K562 (cell line): ENCODE results near the gene L3MBTL1. TPM values are rescaled to one million over a fixed set of nuclear protein-coding genes. Genes with fewer than 3 reads are reported as not detected.

Experiments
- ATAC-seq: fragments of 200-7000 bp; cut with Tn5 transposase; 3 replicates; pipeline ENCODE4 v1.9.1; 2020; ENCODE audit warnings: moderate library complexity
- BruUV-seq: library from RNA; stranded (reverse); fragments of 400-500 nt; replicated peaks from 2 replicates; lab custom pipeline; 2021; lab: Mats Ljungman, UMichigan
- CTCF ChIA-PET: fragments of 300-600 bp; formaldehyde crosslinking; extraction: SDS; loops from one replicate; lab custom pipeline; 2021; ENCODE audit warnings: low intra/inter-chr PET ratio; lab: Yijun Ruan, JAX
- POLR2A ChIA-PET: fragments of 300-600, 350-650 bp; sonication (Branson Sonifier 250); formaldehyde crosslinking; extraction: SDS; loops from one replicate; lab custom pipeline; 2021; ENCODE audit warnings: antibody characterized with exemption, inconsistent platforms; lab: Yijun Ruan, JAX
- DNase-seq, 4 experiments: peaks; one replicate each; pipeline versions ENCODE4 v3.0.0 to v3.0.0-alpha.2; 2011 to 2018; ENCODE audit warnings: low spot score in 3 of 4, mixed read lengths in 3 of 4; ENCODE audit errors: extremely low read depth in 1 of 4
- FAIRE-seq: peaks from 2 replicates; lab custom pipeline; 2011; peaks lifted over from hg19 to GRCh38; lab: Jason Lieb, UNC
- H2AFZ ChIP-seq: 2 replicates; pipeline ENCODE4 v1.6.0; 2011; ENCODE audit warnings: low read depth, low read length, control low read depth, inconsistent platforms
- H3K27ac ChIP-seq: fragments of 200-600 bp; 3 replicates; pipeline ENCODE4 v1.8.0; 2011; ENCODE audit warnings: low read depth, mild to moderate bottlenecking, control low read depth, inconsistent platforms, low read length, moderate library complexity, mixed read lengths; ENCODE audit errors: extremely low read depth
- H3K27me3 ChIP-seq, 2 experiments: fragments of 300-600 bp in 1 of 2; 2 replicates in 1 of 2; 3 replicates in 1 of 2; pipeline versions ENCODE4 v1.6.0 to v1.8.0; 2011; ENCODE audit warnings: inconsistent platforms in 2 of 2, low read length in 2 of 2, mild to moderate bottlenecking in 1 of 2, mixed read lengths in 1 of 2, moderate library complexity in 1 of 2; ENCODE audit not compliant: control insufficient read depth in 2 of 2, insufficient read depth in 2 of 2
- H3K36me3 ChIP-seq: fragments of 300-600 bp; 3 replicates; pipeline ENCODE4 v1.8.0; 2011; ENCODE audit warnings: mild to moderate bottlenecking, low read length, inconsistent platforms; ENCODE audit not compliant: control insufficient read depth, insufficient read depth
- H3K4me1 ChIP-seq, 2 experiments: fragments of 200-600 bp in 1 of 2; replicated peaks in 1 of 2; 2 replicates in 1 of 2; 3 replicates in 1 of 2; pipeline versions ENCODE4 v1.5.1 to v1.8.0; 2011; ENCODE audit warnings: inconsistent platforms in 2 of 2, low read length in 2 of 2, mild to moderate bottlenecking in 1 of 2, mixed read lengths in 1 of 2, moderate library complexity in 1 of 2; ENCODE audit not compliant: control insufficient read depth in 2 of 2, insufficient read depth in 2 of 2
- H3K4me2 ChIP-seq: 2 replicates; pipeline ENCODE4 v1.6.1; 2011; ENCODE audit warnings: low read length, control low read depth, inconsistent platforms, mixed read lengths; ENCODE audit not compliant: insufficient read depth
- H3K4me3 ChIP-seq: fragments of 200-600 bp; sonication (generic), shearing (Covaris generic); 2 replicates; pipeline ENCODE4 v1.5.1; 2016; ENCODE audit warnings: control low read depth, inconsistent platforms
- H3K79me2 ChIP-seq: fragments of 200-600 bp; 3 replicates; pipeline ENCODE4 v1.8.0; 2011; ENCODE audit warnings: low read length, inconsistent platforms; ENCODE audit not compliant: control insufficient read depth, insufficient read depth
- H3K9ac ChIP-seq, 2 experiments: 2 replicates each; pipeline versions ENCODE4 v1.6.0 to v1.6.1; 2011; ENCODE audit warnings: low read depth in 2 of 2, low read length in 2 of 2, control low read depth in 1 of 2, inconsistent platforms in 1 of 2, mild to moderate bottlenecking in 1 of 2, mixed read lengths in 1 of 2; ENCODE audit not compliant: insufficient read depth in 1 of 2
- H3K9me1 ChIP-seq: one replicate; pipeline ENCODE4 v1.6.0; 2011; ENCODE audit warnings: inconsistent platforms, mild to moderate bottlenecking, low read length, moderate library complexity; ENCODE audit not compliant: control insufficient read depth, insufficient read depth
- H3K9me3 ChIP-seq: replicated peaks from 2 replicates; pipeline ENCODE4 v1.5.1; 2011; ENCODE audit warnings: low read depth, low read length, inconsistent platforms; ENCODE audit not compliant: control insufficient read depth, insufficient read depth
- H4K20me1 ChIP-seq: replicated peaks from 2 replicates; pipeline ENCODE4 v1.6.1; 2011; ENCODE audit warnings: low read length, inconsistent platforms, mixed read lengths; ENCODE audit not compliant: control insufficient read depth, insufficient read depth
- FOXM1 ChIP-seq, 2 experiments: fragments of 450-650 bp in 1 of 2; sonication (generic) in 1 of 2; formaldehyde crosslinking in 1 of 2; IDR thresholded peaks; 2 replicates each; pipeline versions ENCODE4 v1.6.1 to v1.9.0; 2017 to 2022; ENCODE audit warnings: low read depth in 2 of 2, mild to moderate bottlenecking in 2 of 2, missing genetic modification reagents in 1 of 2, moderate library complexity in 1 of 2
- HMG20B ChIP-seq: fragments of 250-450 bp; sonication (Bioruptor Pico); IDR thresholded peaks from 2 replicates; pipeline ENCODE4 v1.5.0; 2021; ENCODE audit warnings: mild to moderate bottlenecking
- HNRNPH1 ChIP-seq: fragments of 200-400 bp; formaldehyde crosslinking; optimal IDR thresholded peaks from 2 replicates; pipeline ENCODE3; 2017; ENCODE audit warnings: low read depth, mild to moderate bottlenecking, low read length, moderate library complexity
- NFRKB ChIP-seq: fragments of 450-650 bp; IDR thresholded peaks from 2 replicates; pipeline ENCODE4 v1.6.1; 2016; ENCODE audit warnings: low read depth
- PTTG1 ChIP-seq: fragments of 450-650 bp; IDR thresholded peaks from 2 replicates; pipeline ENCODE4 v1.6.1; 2016; ENCODE audit warnings: low read depth, mild to moderate bottlenecking, missing genetic modification characterization, missing compliant biosample characterization
- TBP ChIP-seq: optimal IDR thresholded peaks from 2 replicates; pipeline ENCODE3; 2011; ENCODE audit warnings: low read depth, low read length, improper control_type of control experiment
- ZBTB2 ChIP-seq: fragments of 450-650 bp; IDR thresholded peaks from 2 replicates; pipeline ENCODE4 v1.6.1; 2016; ENCODE audit warnings: antibody characterized with exemption
- ZBTB7A ChIP-seq: IDR thresholded peaks from 2 replicates; pipeline ENCODE4 v1.6.1; 2011; ENCODE audit warnings: low read depth, mild to moderate bottlenecking, low read length, moderate library complexity, borderline replicate concordance; ENCODE audit not compliant: control insufficient read depth
- ZNF41 ChIP-seq: fragments of 250-450 bp; sonication (Bioruptor Pico); conservative IDR thresholded peaks from 2 replicates; pipeline ENCODE4 v1.4.0; 2020; ENCODE audit warnings: mild to moderate bottlenecking
- ZNF551 ChIP-seq: fragments of 250-450 bp; sonication (Bioruptor Pico); IDR thresholded peaks from 2 replicates; pipeline ENCODE4 v1.5.0; 2021; ENCODE audit warnings: mild to moderate bottlenecking, moderate library complexity
- ZNF592 ChIP-seq: fragments of 450-650 bp; IDR thresholded peaks from 2 replicates; pipeline ENCODE4 v1.6.1; 2017; ENCODE audit warnings: antibody characterized with exemption, mild to moderate bottlenecking
- WGBS: fragments of 100-300 bp; shearing (Covaris generic); methylation state at CpG from one replicate; pipeline ENCODE4 v1.1.6; 2016; ENCODE audit warnings: low coverage, mixed read lengths; ENCODE audit not compliant: insufficient coverage; ENCODE audit errors: missing lambda C conversion rate; 5-methylcytosine and 5-hydroxymethylcytosine counted together
- in situ Hi-C: fragments of 300-500 bp; cut with MboI; formaldehyde crosslinking; loops from 4 replicates; pipeline ENCODE4 v1.15.0; 2018; ENCODE audit warnings: inconsistent platforms, mixed read lengths
- intact Hi-C: fragments of 100-400 bp; cut with micrococcal nuclease; formaldehyde crosslinking; loops from 2 replicates; pipeline ENCODE4 v1.14.2; 2022
- polyA plus RNA-seq, 8 experiments: library from polyadenylated mRNA; depleted of rRNA in 4 of 8; stranded (reverse) in 5 of 8; unstranded in 3 of 8; fragments of >200 nt; fragmentation: Nextera tagmentation in 2 of 8; fragmentation: Illumina TruSeq in 1 of 8; extraction: Ambion mirVana in 2 of 8; extraction: Trizol in 1 of 8; gene quantifications; 2 replicates each; pipeline versions ENCODE4 v1.2.1 to v1.2.3, GENCODE V29; 2011 to 2014; ENCODE audit warnings: inconsistent platforms in 1 of 8, missing spikeins in 1 of 8
- total RNA-seq, 7 experiments: library from RNA; depleted of rRNA in 6 of 7; stranded (reverse); fragments of >200 nt in 6 of 7; fragmentation: Illumina TruSeq in 2 of 7; extraction: Trizol in 2 of 7; gene quantifications; 2 replicates each; pipeline versions ENCODE4 v1.2.1 to v1.2.3, GENCODE V29; 2011 to 2021; ENCODE audit warnings: low replicate concordance in 1 of 7

The L3MBTL1 gene
- total and polyA plus RNA-seq, 9 of the 15 experiments (the other 6 are each of a cell fraction or from before 2014, with no cell fraction given): 0.77 to 10.0 (median 4.4) TPM

- TF ChIP-seq ZNF592 (no peak), TBP (no peak), ZNF551 (no peak), ZBTB2 (no peak), HMG20B (CRISPR knock-in tag) (no peak), ZBTB7A (no peak), PTTG1 (tag) (no peak), HNRNPH1 (no peak), ZNF41 (CRISPR knock-in tag) (no peak), FOXM1 (IDR thresholded peaks at IDR 0.05; ENCODE audit: low read depth) (no peak), FOXM1 (CRISPR knock-in tag; IDR thresholded peaks at IDR 0.05; ENCODE audit: low read depth) (no peak), NFRKB (no peak)
- WGBS: 73% methylated on average over 17 of the region's 19 CpGs
- ATAC-seq: no peak
- H3K79me2 ChIP-seq: no peaks in the 10 kb centered on the region
- FAIRE-seq: no peak
- peaks cover 6% of the 10 kb centered on the region for H3K9me1 ChIP-seq
- no peak for DNase-seq
- peaks cover 18 to 24% of the 10 kb centered on the region in 2 experiments; a peak in 4 of 5 replicates for H3K4me1 ChIP-seq
- H3K36me3 ChIP-seq: peaks cover 12% of the 10 kb centered on the region; the same call in 2 of the 3 replicates
- H2AFZ ChIP-seq: no peak overlapping the region
- 0 out of 4 replicates have a peak overlapping the region, but pooled peaks of 1 of the 2 experiments have one; percentile 14 for H3K9ac ChIP-seq
- no peaks in the 10 kb centered on the region for H3K9me3 ChIP-seq
- H3K27me3 ChIP-seq: no peaks in the 10 kb centered on the region
- no peaks in the 10 kb centered on the region for H4K20me1 ChIP-seq
- in situ Hi-C loops (no loop called here), intact Hi-C loops (loop anchor here (5.0 to 10.0 kb wide), 2 partner anchors 89 to 549 kb away; no protein-coding TSS in a partner anchor)
- POLR2A ChIA-PET: interaction anchor here (0.9 kb wide), 2 partner anchors 13 to 32 kb away, joined by 4 read pairs; no protein-coding TSS in a partner anchor
- no peak overlapping the region for H3K27ac ChIP-seq
- CTCF ChIA-PET: no interaction called here
- H3K4me3 ChIP-seq: no peak overlapping the region
- no peak overlapping the region for H3K4me2 ChIP-seq
- BruUV-seq: no TSS peak
Observed at GRCh38 chr20:43536041-43536816, 28.7 kb downstream of the L3MBTL1 start.
